KMS-11 (cell line): ENCODE results near the gene EGLN2.

Experiments used
- H2AFZ ChIP-seq: fragments of 200-600 bp; sonication (generic); 2 replicates; pipeline ENCODE4 v1.6.1; 2016; ENCODE audit warnings: antibody characterized with exemption, mixed run types, low read depth
- H3K27ac ChIP-seq: fragments of 200-600 bp; sonication (generic); 2 replicates; pipeline ENCODE4 v1.6.1; 2016; ENCODE audit warnings: mild to moderate bottlenecking, mixed run types
- H3K27me3 ChIP-seq: fragments of 200-600 bp; sonication (generic); 2 replicates; pipeline ENCODE4 v1.6.1; 2017; ENCODE audit warnings: mild to moderate bottlenecking, low read depth, mixed run types, moderate library complexity; ENCODE audit not compliant: insufficient read depth
- H3K36me3 ChIP-seq: fragments of 200-600 bp; sonication (generic); 2 replicates; pipeline ENCODE4 v1.6.1; 2017; ENCODE audit warnings: mild to moderate bottlenecking, mixed run types; ENCODE audit not compliant: insufficient read depth
- H3K4me1 ChIP-seq: fragments of 200-600 bp; sonication (generic); 2 replicates; pipeline ENCODE4 v1.6.1; 2016; ENCODE audit warnings: mild to moderate bottlenecking, low read depth, mixed run types; ENCODE audit not compliant: poor library complexity, severe bottlenecking
- H3K4me2 ChIP-seq: fragments of 200-600 bp; sonication (generic); 2 replicates; pipeline ENCODE4 v1.7.0; 2016; ENCODE audit warnings: mild to moderate bottlenecking, mixed run types
- H3K4me3 ChIP-seq: fragments of 200-600 bp; sonication (generic); IDR thresholded peaks from 2 replicates; pipeline ENCODE4 v1.6.1; 2017; ENCODE audit warnings: low read depth, low read length, mixed read lengths; ENCODE audit not compliant: insufficient read depth
- H3K79me2 ChIP-seq: fragments of 200-600 bp; sonication (generic); 2 replicates; pipeline ENCODE4 v1.6.1; 2016; ENCODE audit warnings: low read depth, mixed run types; ENCODE audit not compliant: insufficient read depth
- H3K9ac ChIP-seq: fragments of 200-600 bp; sonication (generic); 2 replicates; pipeline ENCODE4 v1.6.1; 2016; ENCODE audit warnings: mild to moderate bottlenecking, mixed run types
- H4K20me1 ChIP-seq: fragments of 200-600 bp; sonication (generic); 2 replicates; pipeline ENCODE4 v1.6.1; 2016; ENCODE audit warnings: mild to moderate bottlenecking, mixed run types; ENCODE audit not compliant: insufficient read depth
- CTCF ChIP-seq: fragments of 200-600 bp; sonication (generic); conservative IDR thresholded peaks from 2 replicates; pipeline ENCODE4 v1.6.1; 2017; ENCODE audit warnings: low read depth, mild to moderate bottlenecking, antibody characterized with exemption, low read length, moderate library complexity, mixed read lengths

EGLN2 gene

GRCh38 chr19:40803170-40803856 is 4.3 kb downstream of the EGLN2 start:
- Histone ChIP-seq H3K27me3 (no peaks in the 10 kb centered on the region), H3K79me2 (peaks cover 18% of the 10 kb centered on the region), H3K4me3 (no peak overlapping the region), H3K4me1 (peaks cover 37% of the 10 kb centered on the region), H3K9ac (no peak overlapping the region), H2AFZ (no peak overlapping the region), H3K4me2 (no peak overlapping the region; the same call in 1 of the 2 replicates), H3K27ac (no peak overlapping the region), H4K20me1 (0 out of 2 replicates have a peak, but pooled peaks cover 9% of the 10 kb centered on the region), H3K36me3 (no peaks in the 10 kb centered on the region)
- TF ChIP-seq CTCF: no peak

GRCh38 chr19:40803857-40804782 is 5.1 kb downstream of the EGLN2 start:
- no peaks in the 10 kb centered on the region for H3K36me3 ChIP-seq
- H3K79me2 ChIP-seq: peaks cover 18% of the 10 kb centered on the region
- H3K27ac ChIP-seq: no peak overlapping the region
- H3K4me1 ChIP-seq: peaks cover 37% of the 10 kb centered on the region
- TF ChIP-seq CTCF: no peak
- H4K20me1 ChIP-seq: 0 out of 2 replicates have a peak, but pooled peaks cover 9% of the 10 kb centered on the region
- no peak overlapping the region; the same call in 1 of the 2 replicates for H3K4me2 ChIP-seq
- H2AFZ ChIP-seq: no peak overlapping the region
- H3K9ac ChIP-seq: no peak overlapping the region
- no peak overlapping the region for H3K4me3 ChIP-seq
- H3K27me3 ChIP-seq: no peaks in the 10 kb centered on the region

GRCh38 chr19:40804783-40805242 is 5.8 kb downstream of the EGLN2 start:
- TF ChIP-seq CTCF: no peak
- Histone ChIP-seq H2AFZ (no peak overlapping the region), H3K4me3 (no peak overlapping the region), H3K36me3 (no peaks in the 10 kb centered on the region), H3K4me2 (no peak overlapping the region), H3K79me2 (peaks cover 17% of the 10 kb centered on the region), H4K20me1 (0 out of 2 replicates have a peak, but pooled peaks cover 9% of the 10 kb centered on the region), H3K27me3 (no peaks in the 10 kb centered on the region), H3K27ac (no peak overlapping the region; the same call in 1 of the 2 replicates), H3K4me1 (peaks cover 37% of the 10 kb centered on the region), H3K9ac (no peak overlapping the region)

- no peak for TF ChIP-seq CTCF
- Histone ChIP-seq H2AFZ (no peak overlapping the region), H4K20me1 (0 out of 2 replicates have a peak, but pooled peaks cover 9% of the 10 kb centered on the region), H3K4me2 (no peak overlapping the region), H3K9ac (no peak overlapping the region), H3K36me3 (no peaks in the 10 kb centered on the region), H3K27me3 (no peaks in the 10 kb centered on the region), H3K27ac (peak overlapping the region; percentile 18; the same call in 1 of the 2 replicates), H3K4me3 (no peak overlapping the region), H3K79me2 (peaks cover 12% of the 10 kb centered on the region), H3K4me1 (peaks cover 32% of the 10 kb centered on the region)
Measured at GRCh38 chr19:40805258-40805868, 6.4 kb downstream of the EGLN2 start.
